ENCODE measurements around the gene SLC38A2.

Gene SLC38A2

DNA sequence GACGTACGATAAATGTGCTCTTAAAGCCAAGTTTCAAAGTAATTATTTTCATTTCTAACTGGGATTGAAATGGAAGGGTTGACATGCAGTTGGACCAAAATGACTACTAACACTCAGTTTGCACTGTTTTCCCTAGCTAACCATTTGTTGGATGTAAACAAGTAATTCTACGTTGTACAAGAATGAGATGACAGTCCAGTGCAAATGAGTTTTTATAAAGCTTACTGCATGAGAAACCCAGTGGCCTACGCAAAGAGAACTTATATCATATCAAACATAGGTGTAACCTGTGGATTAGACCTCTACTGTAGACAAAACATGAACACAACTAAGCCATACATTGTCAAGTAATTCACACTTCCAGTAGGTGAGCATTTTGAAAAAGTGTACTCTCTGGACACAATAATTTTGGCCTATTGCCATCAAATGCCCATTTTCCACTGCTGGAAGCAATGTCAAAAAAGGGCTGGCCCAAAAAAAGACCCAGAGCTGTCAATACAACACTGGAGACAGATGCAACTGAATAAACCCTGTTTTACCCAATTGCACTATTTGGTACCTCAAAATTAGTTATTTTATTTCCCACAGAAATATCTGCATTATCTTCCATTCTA, 12.8 kb downstream of the SLC38A2 start:
- H3K4me3 ChIP-seq (ENCODE audit: low read depth, low read length), result no peak overlapping the region
- H3K9ac ChIP-seq (ENCODE audit: low read length), result no peak overlapping the region
- no peaks in the 10 kb centered on the region for H3K27me3 ChIP-seq (ENCODE audit: control insufficient read depth, insufficient read depth, low read length)
- H3K9me3 ChIP-seq (ENCODE audit: control insufficient read depth, insufficient read depth, low read depth, low read length), result no peaks in the 10 kb centered on the region
- H3K27ac ChIP-seq (ENCODE audit: low read depth, low read length), result no peak overlapping the region
- H3K4me1 ChIP-seq (ENCODE audit: control insufficient read depth, insufficient read depth, low read length), result no peaks in the 10 kb centered on the region
- peaks cover 64% of the 10 kb centered on the region for H3K36me3 ChIP-seq (ENCODE audit: control insufficient read depth, insufficient read depth, low read length)

DNA sequence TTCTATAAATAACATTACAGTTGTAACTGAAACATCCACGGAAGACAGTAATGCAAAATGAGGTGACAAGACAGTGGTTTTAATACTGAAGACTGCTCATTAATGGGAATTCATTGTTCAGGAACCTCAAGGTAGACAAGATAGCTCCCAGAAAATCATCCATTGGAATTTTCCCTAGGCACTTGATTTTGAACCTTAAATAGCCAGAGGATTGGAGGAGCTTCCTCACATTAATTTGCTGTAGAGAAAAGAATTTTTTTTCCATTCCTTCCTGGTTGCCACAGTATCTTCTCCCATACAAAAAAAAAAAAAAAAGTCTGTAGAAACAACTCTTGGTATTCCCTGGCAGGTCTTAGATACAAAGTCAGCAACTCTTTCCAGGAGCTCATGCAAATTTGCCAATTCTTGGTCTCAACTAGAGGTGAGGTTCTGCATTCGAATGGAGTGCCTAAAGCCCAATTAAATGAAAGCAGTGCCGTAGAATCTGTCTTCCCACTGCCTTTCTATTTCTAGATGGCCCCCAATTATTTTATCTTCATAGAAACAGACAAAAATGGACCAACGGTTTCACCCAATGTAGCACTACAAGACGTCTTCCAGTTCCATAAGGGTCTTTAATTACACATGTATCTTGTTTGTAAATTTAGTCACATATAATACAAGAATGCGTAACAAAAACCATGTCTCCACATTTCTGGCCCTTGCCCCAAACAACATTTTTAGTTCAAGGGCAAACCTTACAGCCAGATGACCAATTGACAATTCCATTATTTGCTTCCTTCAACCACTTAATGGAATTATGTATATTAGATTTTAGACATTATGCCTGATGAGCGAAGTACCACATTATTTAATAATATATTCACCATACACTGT, 13.5 kb downstream of the SLC38A2 start:
- H3K4me3 ChIP-seq (ENCODE audit: low read depth, low read length), result no peak overlapping the region
- H3K9ac ChIP-seq (ENCODE audit: low read length), result no peak overlapping the region
- H3K27me3 ChIP-seq (ENCODE audit: control insufficient read depth, insufficient read depth, low read length), result no peaks in the 10 kb centered on the region
- H3K4me1 ChIP-seq (ENCODE audit: control insufficient read depth, insufficient read depth, low read length), result no peaks in the 10 kb centered on the region
- no peak overlapping the region for H3K27ac ChIP-seq (ENCODE audit: low read depth, low read length)
- peaks cover 57% of the 10 kb centered on the region for H3K36me3 ChIP-seq (ENCODE audit: control insufficient read depth, insufficient read depth, low read length)
- no peaks in the 10 kb centered on the region for H3K9me3 ChIP-seq (ENCODE audit: control insufficient read depth, insufficient read depth, low read depth, low read length)

DNA sequence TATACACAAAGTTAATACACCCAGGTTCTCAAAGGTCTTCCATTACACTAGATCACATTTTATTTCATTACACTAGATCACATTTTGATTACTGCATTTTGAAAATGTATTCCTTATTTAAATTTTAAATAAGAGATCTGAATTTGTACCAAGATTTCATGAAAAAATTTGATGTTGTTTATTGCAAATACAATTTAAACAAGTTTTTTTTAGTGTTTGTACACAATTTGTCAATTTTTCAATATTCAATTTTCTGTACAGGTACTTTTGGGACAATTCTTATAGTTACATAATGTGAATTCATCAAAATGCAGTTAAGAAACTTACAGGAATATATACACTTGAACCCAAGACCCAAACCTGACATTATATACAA, 14.3 kb downstream of the SLC38A2 start:
- Histone ChIP-seq H3K4me1 (ENCODE audit: control insufficient read depth, insufficient read depth, low read length) (no peaks in the 10 kb centered on the region), H3K9ac (ENCODE audit: low read length) (no peak overlapping the region), H3K27me3 (ENCODE audit: control insufficient read depth, insufficient read depth, low read length) (no peaks in the 10 kb centered on the region), H3K27ac (ENCODE audit: low read depth, low read length) (no peak overlapping the region), H3K4me3 (ENCODE audit: low read depth, low read length) (no peak overlapping the region), H3K36me3 (ENCODE audit: control insufficient read depth, insufficient read depth, low read length) (peaks cover 50% of the 10 kb centered on the region), H3K9me3 (ENCODE audit: control insufficient read depth, insufficient read depth, low read depth, low read length) (no peaks in the 10 kb centered on the region)

DNA sequence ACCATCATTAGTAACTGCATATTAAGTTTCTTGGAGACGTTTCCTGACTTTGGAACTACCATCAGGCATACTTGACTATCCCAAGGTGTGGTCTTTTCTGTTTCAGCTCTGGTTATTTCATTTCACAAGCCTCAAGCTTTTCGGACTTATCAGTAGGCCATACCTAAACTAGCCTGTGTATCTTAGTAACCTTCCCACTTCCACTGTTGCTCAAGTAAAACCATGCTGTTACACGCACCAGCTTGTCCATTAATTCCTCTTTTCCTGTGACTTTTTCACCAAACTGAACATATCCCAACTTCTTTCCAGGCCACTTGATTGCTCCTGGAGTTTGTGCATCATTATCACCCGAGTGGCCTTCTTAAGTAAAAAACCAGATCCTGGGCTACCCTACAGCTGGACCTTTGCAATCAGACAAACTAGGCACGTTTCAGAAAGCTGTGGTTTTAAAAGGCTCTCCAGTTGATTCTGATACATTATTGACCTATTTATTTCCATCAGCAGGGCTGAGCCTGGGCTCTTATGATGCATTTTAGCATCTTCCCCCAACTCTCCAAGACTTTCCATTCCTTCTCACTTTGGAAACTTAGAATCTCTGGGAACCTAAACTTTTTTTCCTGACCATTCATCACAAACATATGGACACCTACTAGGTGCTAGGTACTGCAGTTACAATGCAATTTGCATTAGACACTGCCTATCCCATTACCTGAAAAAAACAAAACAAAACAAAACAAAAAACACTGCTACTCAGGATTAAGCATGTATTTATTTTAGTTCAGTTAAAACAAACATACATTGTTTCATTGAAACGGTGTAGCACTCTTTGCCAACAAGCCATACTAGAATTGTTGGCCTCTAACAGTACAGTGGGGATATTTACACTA, 14.9 kb downstream of the SLC38A2 start:
- Histone ChIP-seq H3K9ac (ENCODE audit: low read length) (no peak overlapping the region), H3K27ac (ENCODE audit: low read depth, low read length) (no peak overlapping the region), H3K36me3 (ENCODE audit: control insufficient read depth, insufficient read depth, low read length) (peaks cover 44% of the 10 kb centered on the region), H3K27me3 (ENCODE audit: control insufficient read depth, insufficient read depth, low read length) (no peaks in the 10 kb centered on the region), H3K4me3 (ENCODE audit: low read depth, low read length) (no peak overlapping the region), H3K4me1 (ENCODE audit: control insufficient read depth, insufficient read depth, low read length) (no peaks in the 10 kb centered on the region), H3K9me3 (ENCODE audit: control insufficient read depth, insufficient read depth, low read depth, low read length) (no peaks in the 10 kb centered on the region)

GRCh38 chr12:46356655-46357437, 15.7 kb downstream of the SLC38A2 start:
- Histone ChIP-seq H3K27me3 (ENCODE audit: control insufficient read depth, insufficient read depth, low read length) (no peaks in the 10 kb centered on the region), H3K36me3 (ENCODE audit: control insufficient read depth, insufficient read depth, low read length) (peaks cover 35% of the 10 kb centered on the region), H3K27ac (ENCODE audit: low read depth, low read length) (no peak overlapping the region)

GRCh38 chr12:46354802-46355199, 17.8 kb downstream of the SLC38A2 start:
- Histone ChIP-seq H3K4me1 (ENCODE audit: control insufficient read depth, insufficient read depth, low read length) (no peaks in the 10 kb centered on the region), H3K9me3 (ENCODE audit: control insufficient read depth, insufficient read depth, low read depth, low read length) (no peaks in the 10 kb centered on the region), H3K9ac (ENCODE audit: low read length) (no peak overlapping the region), H3K4me3 (ENCODE audit: low read depth, low read length) (no peak overlapping the region), H3K27ac (ENCODE audit: low read depth, low read length) (no peak overlapping the region), H3K27me3 (ENCODE audit: control insufficient read depth, insufficient read depth, low read length) (no peaks in the 10 kb centered on the region), H3K36me3 (ENCODE audit: control insufficient read depth, insufficient read depth, low read length) (peaks cover 15% of the 10 kb centered on the region)

More at GRCh38 chr12:46356655-46357437, 15.7 kb downstream of the SLC38A2 start:
- Histone ChIP-seq H3K9me3 (ENCODE audit: control insufficient read depth, insufficient read depth, low read depth, low read length) (no peaks in the 10 kb centered on the region), H3K9ac (ENCODE audit: low read length) (no peak overlapping the region), H3K4me3 (ENCODE audit: low read depth, low read length) (no peak overlapping the region), H3K4me1 (ENCODE audit: control insufficient read depth, insufficient read depth, low read length) (no peaks in the 10 kb centered on the region)

GRCh38 chr12:46354111-46354801, 18.3 kb downstream of the SLC38A2 start:
- Histone ChIP-seq H3K9me3 (ENCODE audit: control insufficient read depth, insufficient read depth, low read depth, low read length) (no peaks in the 10 kb centered on the region), H3K4me1 (ENCODE audit: control insufficient read depth, insufficient read depth, low read length) (no peaks in the 10 kb centered on the region), H3K27me3 (ENCODE audit: control insufficient read depth, insufficient read depth, low read length) (no peaks in the 10 kb centered on the region), H3K9ac (ENCODE audit: low read length) (no peak overlapping the region), H3K27ac (ENCODE audit: low read depth, low read length) (no peak overlapping the region), H3K36me3 (ENCODE audit: control insufficient read depth, insufficient read depth, low read length) (peaks cover 9% of the 10 kb centered on the region), H3K4me3 (ENCODE audit: low read depth, low read length) (no peak overlapping the region)

- Histone ChIP-seq H3K27me3 (ENCODE audit: control insufficient read depth, insufficient read depth, low read length) (no peaks in the 10 kb centered on the region), H3K36me3 (ENCODE audit: control insufficient read depth, insufficient read depth, low read length) (no peaks in the 10 kb centered on the region), H3K4me1 (ENCODE audit: control insufficient read depth, insufficient read depth, low read length) (no peaks in the 10 kb centered on the region), H3K9ac (ENCODE audit: low read length) (no peak overlapping the region), H3K4me3 (ENCODE audit: low read depth, low read length) (no peak overlapping the region), H3K27ac (ENCODE audit: low read depth, low read length) (no peak overlapping the region), H3K9me3 (ENCODE audit: control insufficient read depth, insufficient read depth, low read depth, low read length) (no peaks in the 10 kb centered on the region)
These were observed 20.5 kb downstream of the SLC38A2 start for GRCh38 chr12:46351886-46352650.

- Histone ChIP-seq H3K9me3 (ENCODE audit: control insufficient read depth, insufficient read depth, low read depth, low read length) (no peaks in the 10 kb centered on the region), H3K4me1 (ENCODE audit: control insufficient read depth, insufficient read depth, low read length) (no peaks in the 10 kb centered on the region), H3K9ac (ENCODE audit: low read length) (no peak overlapping the region), H3K4me3 (ENCODE audit: low read depth, low read length) (no peak overlapping the region), H3K27me3 (ENCODE audit: control insufficient read depth, insufficient read depth, low read length) (no peaks in the 10 kb centered on the region), H3K27ac (ENCODE audit: low read depth, low read length) (no peak overlapping the region), H3K36me3 (ENCODE audit: control insufficient read depth, insufficient read depth, low read length) (no peaks in the 10 kb centered on the region)
These were observed 21.4 kb downstream of the SLC38A2 start for GRCh38 chr12:46351138-46351537.
